NOMO-1 treated with dmso at 0.1 percent for 144 hours (cell line): ENCODE results near the gene TMEM135.
"Not testable (repeated sequence)": the region's sequence is repeated elsewhere in the genome, so short reads cannot be mapped to it uniquely, and the experiment has no call there.

Experiments
- DNase-seq: peaks from one replicate; lab custom pipeline; 2025; ENCODE audit not compliant: unreplicated experiment; lab: John Stamatoyannopoulos, UW

TMEM135 gene

DNA sequence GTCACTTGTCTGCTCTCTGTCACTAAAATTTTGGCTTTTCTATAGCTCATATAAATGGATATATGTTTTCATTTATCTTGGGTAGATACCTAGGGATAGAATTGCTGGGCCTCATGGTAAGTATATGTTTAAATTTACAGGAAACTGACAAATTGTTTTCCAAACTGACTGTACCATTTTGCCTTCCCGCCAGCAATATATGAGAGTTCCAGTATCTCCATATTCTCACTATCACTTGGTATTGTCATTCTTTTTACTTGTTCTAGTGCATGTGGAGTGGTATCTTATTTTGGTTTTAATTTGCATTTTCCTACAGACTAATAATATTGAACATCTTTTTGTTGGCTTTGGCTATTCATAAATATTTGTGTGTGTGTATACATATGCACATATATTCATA is 101.7 kb downstream of the TMEM135 start:
- DNase-seq, result no peak

DNA sequence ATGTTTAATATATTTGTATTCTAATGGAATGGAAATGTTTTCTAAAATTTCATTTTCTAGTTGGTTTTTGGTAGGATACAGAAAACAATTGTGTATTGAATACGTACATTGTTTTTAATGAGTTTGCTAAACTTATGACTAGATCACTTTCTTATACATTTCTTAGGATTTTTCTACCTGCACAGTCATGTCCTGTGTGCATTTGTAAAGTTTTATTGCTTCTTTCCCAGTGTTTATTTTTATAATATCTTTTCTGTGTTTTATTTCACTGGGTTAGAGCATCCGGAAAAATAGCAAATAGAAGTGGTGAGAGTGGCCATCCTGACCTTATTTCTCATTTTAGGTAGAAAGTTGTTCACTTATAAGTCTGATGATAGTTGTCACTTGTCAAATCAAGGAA is 103.6 kb downstream of the TMEM135 start:
- no peak for DNase-seq

DNA sequence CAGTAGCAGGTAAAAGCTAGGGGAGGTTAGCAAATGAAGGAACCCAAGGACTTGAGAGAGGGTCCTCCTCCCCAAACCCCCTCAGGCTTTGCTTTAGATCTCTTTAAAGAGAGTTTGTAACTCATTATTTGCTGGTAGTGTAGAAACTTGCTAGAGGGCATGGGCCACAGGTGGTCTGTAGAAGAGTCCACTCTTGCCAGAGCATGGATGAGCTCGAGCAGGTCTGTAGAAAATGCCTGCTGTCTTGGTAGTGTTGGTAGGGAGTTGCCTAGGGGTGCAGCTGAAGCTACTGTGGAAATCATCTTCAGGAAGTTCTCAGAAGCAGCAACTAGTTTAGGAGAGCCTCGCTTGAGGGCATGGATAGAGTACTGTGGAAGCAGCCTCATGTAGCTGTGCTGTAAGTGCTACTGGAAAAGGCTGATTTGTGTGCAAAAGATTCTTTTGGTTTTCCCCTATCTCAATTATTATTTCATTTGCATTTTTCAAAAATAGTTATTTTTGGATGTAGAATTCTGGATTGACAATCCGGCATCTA is 104.3 kb downstream of the TMEM135 start:
- DNase-seq, result no peak

- no peak for DNase-seq
These were observed 104.9 kb downstream of the TMEM135 start for GRCh38 chr11:87142594-87142993.

- no peak for DNase-seq
These were observed 105.9 kb downstream of the TMEM135 start for GRCh38 chr11:87143641-87144040.

GRCh38 chr11:87144252-87144651 is 106.5 kb downstream of the TMEM135 start:
- DNase-seq, result no peak

- DNase-seq, result no peak
These were observed 111.0 kb downstream of the TMEM135 start for GRCh38 chr11:87148749-87149148.

- DNase-seq, result not testable (repeated sequence)
These were observed 112.0 kb downstream of the TMEM135 start for GRCh38 chr11:87149782-87150181.

GRCh38 chr11:87150936-87151335 is 113.2 kb downstream of the TMEM135 start:
- no peak for DNase-seq

- DNase-seq, result no peak
These were observed 116.5 kb downstream of the TMEM135 start for GRCh38 chr11:87154246-87154645.

DNA sequence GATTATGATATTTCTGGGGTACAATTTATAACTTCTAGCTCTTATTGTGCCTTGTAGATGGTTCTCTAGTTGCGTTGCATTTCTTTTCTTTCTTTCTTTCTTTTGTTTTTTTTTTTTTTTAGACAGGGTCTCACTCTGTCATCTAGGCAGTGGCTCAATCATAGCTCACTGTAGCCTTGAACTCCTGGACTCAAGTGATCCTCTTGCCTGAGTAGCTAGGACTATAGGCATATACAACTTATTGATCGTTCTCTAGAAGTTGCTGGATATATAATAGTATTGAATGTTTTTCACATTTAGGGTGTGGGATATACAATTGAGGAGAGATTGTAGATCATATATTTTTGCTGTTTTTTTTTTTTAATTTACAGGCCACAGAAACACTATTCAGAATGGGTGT is 119.2 kb downstream of the TMEM135 start:
- no peak for DNase-seq

DNA sequence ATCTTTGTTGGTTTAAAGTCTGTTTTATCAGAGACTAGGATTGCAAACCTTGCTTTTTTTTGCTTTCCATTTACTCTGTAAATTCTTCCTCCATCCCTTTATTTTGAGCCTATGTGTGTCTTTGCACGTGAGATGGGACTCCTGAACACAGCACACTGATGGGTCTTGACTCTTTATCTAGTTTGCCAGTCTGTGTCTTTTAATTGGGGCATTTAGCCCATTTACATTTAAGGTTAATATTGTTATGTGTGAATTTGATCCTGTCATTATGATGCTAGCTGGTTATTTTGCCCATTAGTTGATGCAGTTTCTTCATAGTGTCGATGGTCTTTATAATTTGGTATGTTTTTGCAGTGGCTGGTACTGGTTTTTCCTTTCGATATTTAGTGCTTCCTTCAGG is 131.3 kb downstream of the TMEM135 start:
- DNase-seq, result not testable (repeated sequence)

DNA sequence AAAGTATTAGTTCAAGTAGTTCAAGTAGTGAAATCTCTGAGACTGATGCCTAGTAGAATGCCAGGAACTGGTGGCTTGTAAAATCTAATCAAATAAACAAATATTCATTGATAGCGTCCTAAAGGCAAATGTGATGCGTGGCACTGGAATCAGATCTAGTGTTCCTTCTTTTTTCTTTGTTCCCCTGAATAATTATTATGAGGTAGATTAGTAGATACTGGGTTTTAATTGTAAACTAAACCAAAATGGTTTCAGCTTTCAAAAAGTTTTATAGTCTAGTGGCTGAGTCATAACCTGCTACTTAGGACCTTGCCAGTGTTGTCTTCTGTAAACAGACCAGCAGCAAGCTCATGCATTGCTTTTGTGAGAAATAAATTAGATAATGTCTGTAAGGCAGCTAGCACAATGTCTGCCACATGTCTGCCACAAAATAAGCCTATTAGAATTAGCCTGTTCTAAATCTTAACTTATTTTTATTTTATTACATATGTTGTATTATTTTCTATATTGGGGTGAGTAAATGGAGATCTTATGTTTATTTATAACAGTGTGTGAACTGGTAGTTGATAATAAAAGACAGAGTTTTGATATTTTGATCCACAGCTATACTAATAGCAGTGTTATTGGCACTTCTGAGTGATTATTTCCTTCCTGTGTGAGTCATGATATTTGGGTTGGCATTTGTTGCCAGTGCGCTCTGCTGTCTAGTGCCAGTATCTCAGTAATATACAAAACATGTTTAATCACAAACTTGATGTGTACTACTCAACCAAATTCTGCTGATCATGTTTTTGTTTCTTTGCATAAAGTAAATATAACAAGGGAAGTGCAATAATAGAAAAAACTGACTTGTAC is 135.7 kb downstream of the TMEM135 start:
- DNase-seq, result no peak

DNA sequence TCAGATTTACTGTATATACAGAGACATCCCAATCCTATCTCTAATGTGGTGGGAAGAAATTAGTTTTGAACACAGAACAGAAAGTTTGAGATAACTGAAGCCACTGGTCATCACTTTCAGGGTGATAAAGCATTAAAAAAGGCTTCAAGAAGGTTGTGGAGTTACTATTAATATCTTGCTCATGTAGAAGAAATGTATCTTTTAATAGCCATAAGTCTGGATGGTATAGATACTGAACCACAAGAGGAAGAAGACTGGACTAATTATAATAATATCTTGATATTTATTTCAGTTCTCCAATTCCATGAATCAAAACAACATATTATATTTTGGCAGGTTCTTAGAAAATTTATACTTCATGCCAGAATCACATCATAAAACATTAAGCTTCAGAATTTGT is 137.1 kb downstream of the TMEM135 start:
- no peak for DNase-seq

- no peak for DNase-seq
These were observed 138.3 kb downstream of the TMEM135 start for GRCh38 chr11:87176044-87176443.

DNA sequence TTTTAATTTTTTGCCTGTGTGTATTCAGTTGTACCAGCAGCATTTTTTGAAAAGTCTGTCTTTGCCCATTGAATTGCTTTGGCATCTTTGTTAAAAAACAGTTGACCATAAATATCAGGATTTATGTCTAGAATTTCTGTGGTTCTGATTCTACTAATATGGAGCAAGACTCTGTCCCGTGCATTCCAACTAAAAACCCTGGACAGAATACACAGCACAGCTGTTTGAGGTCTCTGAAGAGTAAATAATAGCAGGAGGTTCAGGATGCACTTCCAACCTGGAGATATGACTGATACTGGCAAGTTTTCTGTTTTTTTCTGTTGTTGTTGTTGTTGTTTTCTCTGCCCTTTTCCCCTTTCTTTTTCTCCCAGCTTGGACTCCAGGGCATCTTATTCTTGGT is 141.9 kb downstream of the TMEM135 start:
- no peak for DNase-seq

- DNase-seq, result no peak
These were observed 143.0 kb downstream of the TMEM135 start for GRCh38 chr11:87180742-87181141.

DNA sequence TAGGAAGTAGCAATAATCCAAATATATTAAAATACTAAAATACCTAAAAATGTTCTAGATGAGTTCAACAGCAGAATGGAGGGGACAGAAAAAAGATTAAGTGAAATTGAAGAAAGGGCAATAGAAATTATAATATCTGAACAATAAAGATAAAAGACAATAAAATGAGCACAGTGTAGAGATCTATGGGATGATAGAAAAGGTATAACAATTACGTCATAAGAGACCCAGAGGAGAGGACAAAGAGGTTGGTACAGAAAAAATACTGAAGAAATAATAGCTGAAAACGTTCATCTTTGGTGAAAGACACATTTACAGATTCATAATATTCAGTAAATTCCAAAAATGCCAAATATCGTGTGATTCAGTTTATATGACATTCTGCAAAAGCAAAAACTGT is 143.4 kb downstream of the TMEM135 start:
- no peak for DNase-seq

- no peak for DNase-seq
These were observed 147.5 kb downstream of the TMEM135 start for GRCh38 chr11:87185228-87185627.

- no peak for DNase-seq
These were observed 149.3 kb downstream of the TMEM135 start for GRCh38 chr11:87187076-87187475.

DNA sequence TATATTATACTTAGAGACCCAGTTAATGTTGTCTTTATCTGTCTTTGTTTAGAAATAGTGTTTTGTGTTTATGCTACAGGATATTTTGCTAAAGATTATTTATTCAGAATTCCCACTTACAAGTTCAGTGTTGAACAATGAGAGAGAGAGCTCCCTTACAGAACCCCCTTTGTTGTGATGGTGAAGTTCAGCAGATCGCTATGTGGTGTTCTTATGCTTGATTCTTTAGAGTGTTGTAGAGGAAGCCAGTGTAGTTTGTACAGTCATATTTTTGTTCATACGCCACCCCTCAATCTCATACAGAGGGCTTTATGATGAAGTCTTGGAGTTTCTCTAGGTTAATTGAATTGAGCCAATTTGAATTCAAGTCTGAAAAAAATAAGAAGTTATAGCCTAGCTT is 150.2 kb downstream of the TMEM135 start:
- DNase-seq, result no peak

DNA sequence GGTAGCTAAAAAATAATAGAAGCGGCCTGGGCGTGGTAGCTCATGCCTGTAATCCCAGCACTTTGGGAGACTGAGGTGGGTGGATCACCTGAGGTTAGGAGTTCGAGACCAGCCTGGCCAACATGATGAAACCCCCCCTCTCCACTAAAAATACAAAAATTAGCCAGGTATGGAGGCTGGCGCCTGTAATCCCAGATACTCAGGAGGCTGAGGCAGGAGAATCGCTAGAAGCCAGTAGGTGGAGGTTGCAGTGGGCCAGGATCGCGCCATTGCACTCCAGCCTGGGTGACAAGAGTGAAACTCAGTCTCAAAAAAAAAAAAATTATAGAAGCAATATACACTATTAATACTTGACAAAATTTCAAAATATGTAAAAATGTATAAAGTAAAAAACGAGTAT is 150.7 kb downstream of the TMEM135 start:
- DNase-seq, result not testable (repeated sequence)

DNA sequence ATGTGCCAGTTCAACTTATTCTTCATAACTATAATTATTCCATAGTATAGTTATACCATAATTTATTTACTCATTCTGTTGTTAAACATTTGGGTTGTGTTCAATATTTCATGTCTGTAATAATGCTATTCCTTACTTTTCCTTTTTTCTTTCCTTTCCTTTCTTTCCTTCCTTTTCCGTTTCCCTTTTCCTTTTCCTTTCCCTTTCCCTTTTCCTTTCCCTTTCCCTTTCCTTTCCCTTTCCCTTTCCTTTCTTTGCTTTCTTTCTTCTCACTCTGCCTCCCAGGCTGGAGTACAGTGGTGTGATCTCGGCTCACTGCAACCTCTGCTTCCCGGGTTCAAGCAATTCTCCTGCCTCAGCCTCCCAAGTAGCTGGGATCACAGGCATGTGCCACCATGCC is 151.2 kb downstream of the TMEM135 start:
- DNase-seq, result not testable (repeated sequence)
